HG03196 (cell line): Measurements from ENCODE around the gene DNAJA1.

ENCODE experiments used
- ATAC-seq: cut with Tn5 transposase; IDR thresholded peaks from one replicate; pipeline ENCODE4 v1.9.1; 2021; ENCODE audit not compliant: unreplicated experiment

The DNAJA1 gene

GRCh38 chr9:33025572-33026342 is 684 bp downstream of the DNAJA1 start:
- peak; percentile 47 for ATAC-seq

DNA sequence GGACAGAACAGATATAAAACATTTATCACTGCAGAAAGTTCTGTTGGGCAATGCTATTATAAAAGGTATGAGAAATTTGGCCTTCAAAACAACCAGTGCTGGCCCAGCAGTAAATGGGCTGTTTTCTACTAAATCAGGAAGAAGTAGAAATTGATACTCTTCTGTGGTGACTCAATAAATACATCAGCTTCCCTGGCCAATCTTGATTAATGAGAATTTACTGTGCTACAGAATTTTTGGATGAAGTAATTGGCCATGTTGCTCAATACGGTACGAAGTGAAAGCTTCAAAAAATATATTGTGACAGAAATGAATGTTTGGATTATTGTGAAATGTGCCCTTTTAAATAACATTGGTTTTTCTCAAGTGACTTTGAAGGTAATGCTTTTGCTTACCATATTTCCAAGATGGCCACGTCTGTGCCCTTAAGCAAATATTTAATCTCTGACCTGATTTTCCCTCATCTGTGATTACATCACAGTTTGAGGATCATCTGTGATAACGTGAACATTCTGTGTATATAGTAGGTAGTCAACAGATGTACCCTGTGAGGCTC is 4.2 kb downstream of the DNAJA1 start:
- no peak for ATAC-seq

- ATAC-seq, result no peak
Observed at GRCh38 chr9:33030285-33030684, 5.2 kb downstream of the DNAJA1 start.

DNA sequence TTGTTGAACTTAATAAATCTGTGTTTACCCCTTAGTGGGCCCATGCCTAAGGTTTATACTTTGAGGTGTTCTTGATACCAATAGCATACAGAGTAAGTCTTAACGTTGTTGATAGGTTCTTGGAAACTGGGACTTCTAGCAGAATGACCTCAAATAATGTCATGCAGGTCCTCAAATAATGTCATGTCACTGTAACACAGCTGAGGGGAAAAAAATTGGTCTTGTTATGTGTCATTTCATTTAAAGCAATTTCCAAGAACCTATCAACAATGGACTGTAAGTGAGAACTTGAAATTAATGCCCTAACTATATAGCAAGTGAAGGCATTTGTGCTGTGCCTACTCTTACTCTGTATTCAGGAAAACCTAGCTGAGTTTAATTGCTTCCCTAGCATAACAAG is 7.2 kb downstream of the DNAJA1 start:
- ATAC-seq, result no peak

DNA sequence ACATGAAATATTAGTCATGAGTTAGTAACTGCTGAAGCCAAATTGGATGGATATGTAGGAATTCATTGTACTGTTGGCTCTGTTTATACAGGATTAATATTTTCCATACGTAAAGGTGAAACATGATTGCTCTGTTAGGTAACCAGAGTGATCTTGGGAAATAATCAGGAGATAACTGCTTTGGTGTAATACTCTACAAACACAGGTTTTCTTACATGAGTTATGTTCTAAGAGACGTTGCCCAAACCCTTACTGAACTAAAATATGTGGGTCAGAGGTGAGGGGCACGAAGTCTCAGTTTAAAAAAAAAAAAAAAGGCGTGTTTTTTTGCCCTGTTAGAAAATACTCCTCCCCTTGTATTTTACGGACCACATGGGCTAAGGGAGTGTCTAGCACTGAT is 7.8 kb downstream of the DNAJA1 start:
- no peak for ATAC-seq

- ATAC-seq, result no peak
Observed at GRCh38 chr9:33040792-33041431, 15.8 kb downstream of the DNAJA1 start.

GRCh38 chr9:33041432-33042188 is 16.5 kb downstream of the DNAJA1 start:
- ATAC-seq, result no peak

GRCh38 chr9:33042473-33042872 is 17.4 kb downstream of the DNAJA1 start:
- no peak for ATAC-seq

DNA sequence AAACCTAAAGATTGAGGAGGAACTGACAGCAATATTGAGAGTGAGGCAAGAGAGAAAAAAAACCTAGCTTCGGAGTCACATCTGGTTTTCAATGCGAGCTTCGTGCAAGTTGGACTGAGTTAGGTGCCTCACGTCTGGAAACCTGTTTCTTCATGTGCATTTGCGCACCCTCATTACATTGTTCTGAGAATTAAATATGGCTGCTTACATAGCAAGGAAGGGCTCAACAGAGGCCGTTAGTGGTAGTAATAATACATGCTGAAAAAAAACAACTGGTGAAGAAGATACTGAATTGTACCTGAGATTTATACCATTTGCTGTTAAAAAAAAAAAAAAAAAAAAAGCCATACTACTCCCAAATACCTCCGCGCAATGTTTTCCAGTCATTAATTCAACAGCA is 18.6 kb downstream of the DNAJA1 start:
- no peak for ATAC-seq

- peak; percentile 72 for ATAC-seq
Observed at GRCh38 chr9:33044162-33044673, 19.1 kb downstream of the DNAJA1 start.

GRCh38 chr9:33044677-33045282 is 19.7 kb downstream of the DNAJA1 start:
- ATAC-seq, result no peak

DNA sequence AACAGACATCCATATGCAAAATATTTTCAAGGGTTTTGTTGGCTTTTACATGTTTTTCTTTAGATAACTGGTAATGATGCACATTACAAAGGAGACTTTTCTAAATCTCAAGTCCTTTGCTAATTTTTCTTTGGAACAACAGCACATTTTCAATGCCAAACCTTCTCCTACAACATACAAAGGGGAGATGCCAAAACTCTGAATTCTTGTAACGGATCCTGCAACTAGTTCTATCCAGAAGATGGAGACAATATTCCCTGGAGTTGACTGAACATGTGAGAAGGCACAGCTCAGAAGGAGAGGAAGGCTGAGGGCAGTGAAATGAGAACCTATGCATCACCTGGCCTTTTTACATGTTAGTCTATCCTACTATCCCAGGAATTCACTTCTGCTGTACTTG is 21.0 kb downstream of the DNAJA1 start:
- ATAC-seq, result no peak

DNA sequence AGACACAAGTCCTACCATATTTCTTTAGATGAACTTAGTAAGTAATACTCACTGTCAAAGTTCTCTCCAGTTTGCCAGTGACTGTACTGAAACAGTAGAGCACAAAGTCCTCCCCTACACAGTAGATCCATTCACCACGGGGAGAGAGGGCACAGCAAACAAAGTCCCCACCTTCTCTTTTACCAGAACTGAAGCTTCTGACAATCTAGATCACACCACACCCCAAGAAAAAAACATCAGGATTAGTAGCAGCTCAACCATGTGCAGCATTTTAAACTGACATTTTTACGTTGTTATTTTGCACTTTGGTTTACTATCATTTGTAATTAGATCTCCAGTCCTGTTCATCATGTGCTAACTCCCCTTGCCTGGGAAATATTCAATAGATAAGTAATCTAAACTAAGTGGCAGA is 23.0 kb downstream of the DNAJA1 start:
- no peak for ATAC-seq

GRCh38 chr9:33049680-33050361 is 24.7 kb downstream of the DNAJA1 start:
- ATAC-seq, result peak; percentile 63

DNA sequence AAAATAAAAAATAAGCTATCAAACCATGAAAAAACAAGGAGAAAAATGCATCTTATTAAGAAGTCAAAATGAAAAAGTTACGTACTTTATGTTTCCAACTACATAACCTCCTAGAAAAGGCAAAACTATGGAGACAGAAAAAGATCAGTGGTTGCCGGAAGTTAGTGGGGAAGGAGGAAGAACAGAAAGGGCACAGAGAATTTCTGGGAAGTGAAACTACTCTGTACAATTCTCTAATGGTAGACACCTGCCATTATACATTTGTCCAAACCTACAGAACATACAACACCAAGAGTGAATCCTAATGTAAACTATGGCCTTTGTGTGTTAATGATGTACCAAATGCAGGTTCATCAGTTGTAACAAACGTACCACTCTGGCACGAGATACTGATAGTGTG is 26.1 kb downstream of the DNAJA1 start:
- ATAC-seq, result no peak

DNA sequence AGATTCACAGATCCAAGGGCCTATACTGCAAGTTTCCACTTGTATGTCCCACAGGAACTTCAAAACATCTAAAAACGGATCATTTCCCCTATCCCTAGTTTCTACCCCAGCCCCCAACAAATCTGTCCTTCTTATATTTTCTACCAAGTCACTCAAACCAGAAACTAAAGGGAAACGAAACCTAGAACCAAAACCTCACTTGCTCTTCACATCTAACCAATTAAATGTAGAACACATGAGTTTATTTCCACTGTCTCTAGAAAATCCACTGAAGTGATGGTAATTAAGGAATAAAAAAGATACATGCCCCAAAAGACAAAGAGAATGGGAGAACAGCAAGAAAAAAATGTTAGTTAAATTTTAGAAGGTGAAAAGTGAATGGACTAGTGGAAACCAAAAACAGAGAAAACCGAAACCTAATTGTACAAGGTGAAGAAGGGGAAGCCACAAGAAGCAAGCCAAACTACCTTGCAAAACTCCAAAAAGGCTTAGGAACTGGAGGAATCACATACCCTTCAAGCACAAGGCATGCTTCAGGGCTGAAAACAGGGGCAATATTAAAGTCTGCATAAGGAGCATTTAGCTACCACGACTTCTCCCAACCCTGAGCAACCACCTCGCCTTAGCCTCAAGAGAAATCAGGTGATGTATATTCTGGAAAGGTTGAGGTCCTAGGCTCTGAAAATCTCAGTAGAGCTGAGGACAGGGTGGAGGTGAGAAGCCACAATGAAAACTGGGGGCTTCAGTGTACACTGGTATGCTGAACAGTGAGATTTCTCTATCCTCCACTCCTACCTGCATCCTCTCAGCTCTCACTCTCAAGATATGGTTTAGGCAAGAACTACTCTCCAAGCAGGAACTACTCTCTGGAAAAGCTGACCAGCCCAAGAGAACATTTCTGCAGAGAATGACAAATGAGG is 40.3 kb downstream of the DNAJA1 start:
- ATAC-seq, result peak; percentile 65

GRCh38 chr9:33068991-33069390 is 43.9 kb downstream of the DNAJA1 start:
- ATAC-seq, result no peak

DNA sequence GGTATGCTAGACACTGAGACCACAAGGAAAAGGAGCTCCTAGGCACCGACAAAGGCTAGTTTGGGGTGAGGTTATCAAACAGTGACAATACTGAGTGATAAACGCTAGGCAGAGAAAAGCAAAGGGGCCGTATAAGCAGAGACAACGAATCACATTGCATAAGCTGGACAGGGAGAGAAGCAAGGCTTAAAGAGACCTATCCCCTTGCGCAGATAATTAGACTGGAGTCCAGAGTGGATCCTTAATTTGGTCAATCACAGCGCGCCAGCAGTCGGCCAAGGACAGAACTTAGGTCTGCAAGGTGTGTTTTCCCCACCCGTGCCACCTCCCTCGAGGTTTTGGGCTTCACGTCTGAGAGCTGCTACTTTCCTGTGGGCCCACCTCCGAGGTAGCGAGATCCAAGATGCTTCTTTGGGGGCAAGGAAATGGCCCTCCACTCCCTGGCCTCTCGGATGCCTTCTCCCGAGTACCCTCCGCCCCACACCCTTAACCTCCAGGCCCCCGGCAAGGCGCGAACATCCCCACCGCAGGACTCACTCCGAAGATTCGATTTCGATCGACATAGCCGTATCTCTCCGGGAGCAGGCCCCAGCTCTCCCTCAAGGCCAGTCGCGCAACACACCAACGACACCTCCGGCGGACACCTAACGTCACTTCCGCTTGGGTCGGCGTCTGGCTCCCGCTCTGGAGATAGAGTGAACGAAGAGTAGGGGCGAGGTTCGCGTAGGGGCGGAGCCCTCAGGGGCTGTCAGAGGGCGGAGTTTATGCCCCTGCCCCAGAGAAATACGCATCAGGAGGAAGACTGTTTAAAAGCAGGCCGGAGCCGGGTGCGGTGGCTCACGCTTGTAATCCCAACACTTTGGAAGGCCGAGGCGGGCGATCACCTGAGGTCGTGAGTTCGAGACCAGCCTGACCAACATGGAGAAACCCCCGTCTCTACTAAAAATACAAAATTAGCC is 51.3 kb downstream of the DNAJA1 start, which contains the start of gene SMU1:
Gene SMU1, minus strand, starts transcription at position 629 of the 959 bp plus-strand sequence. Its CDS starts 66 bp downstream, at position 563.
- ATAC-seq, result peak; percentile 99
